Measurements from ENCODE around the gene OFD1.

OFD1 gene

GRCh38 chrX:13763489-13763888 is 28.9 kb downstream of the OFD1 start:
- no peak overlapping the region for H2BK120ac ChIP-seq (ENCODE audit: low read depth, low read length)
- H2BK5ac ChIP-seq (ENCODE audit: low read depth, low read length, poor library complexity, severe bottlenecking): no peak overlapping the region
- DNase-seq: no peak
- H4K91ac ChIP-seq (ENCODE audit: low read length): no peak overlapping the region
- H3K4me2 ChIP-seq (ENCODE audit: low read length, poor library complexity, severe bottlenecking): no peak overlapping the region
- H3K9ac ChIP-seq (ENCODE audit: low read length): no peak overlapping the region
- H3K27me3 ChIP-seq (ENCODE audit: control insufficient read depth in 1 of 2, insufficient read depth in 1 of 2, low read length in 2 of 2): peaks cover 0 to 7% of the 10 kb centered on the region in 2 experiments
- no peak overlapping the region for H3K4me3 ChIP-seq (ENCODE audit: insufficient read depth in 1 of 2, low read depth in 1 of 2, low read length in 2 of 2)
- no peak overlapping the region for H3K18ac ChIP-seq (ENCODE audit: low read depth in 1 of 2, low read length in 2 of 2)
- H2AK5ac ChIP-seq (ENCODE audit: low read length, severe bottlenecking): no peak overlapping the region
- H3K9me3 ChIP-seq (ENCODE audit: control insufficient read depth, low read length): no peaks in the 10 kb centered on the region
- 94% methylated on average over 8 of the region's 8 CpGs for WGBS
- H3K79me1 ChIP-seq (replicated peaks; ENCODE audit: low read length, poor library complexity, severe bottlenecking): no peaks in the 10 kb centered on the region
- no peaks in the 10 kb centered on the region for H3K4me1 ChIP-seq (ENCODE audit: control insufficient read depth, insufficient read depth, low read depth, low read length)
- H3K27ac ChIP-seq (ENCODE audit: low read length, poor library complexity, severe bottlenecking): no peak overlapping the region
- no peak overlapping the region for H2BK12ac ChIP-seq (ENCODE audit: low read length in 2 of 2)
- no peak overlapping the region for H3K14ac ChIP-seq (ENCODE audit: low read length in 2 of 2)
- peaks cover 23 to 90% of the 10 kb centered on the region in 2 experiments for H3K36me3 ChIP-seq (ENCODE audit: control insufficient read depth in 1 of 2, insufficient read depth in 2 of 2, low read depth in 1 of 2, low read length in 2 of 2)
- no peak overlapping the region for H4K8ac ChIP-seq (ENCODE audit: low read length)
- H2BK15ac ChIP-seq (ENCODE audit: low read depth, poor library complexity, severe bottlenecking): no peak overlapping the region
- H3K23ac ChIP-seq (ENCODE audit: low read length in 2 of 2): no peak overlapping the region
- H2AFZ ChIP-seq (ENCODE audit: low read depth, low read length): no peak overlapping the region
- no peak overlapping the region for H3K4ac ChIP-seq (ENCODE audit: low read depth in 1 of 2, low read length in 2 of 2)

- Histone ChIP-seq H3K4me3 (ENCODE audit: insufficient read depth in 1 of 2, low read depth in 1 of 2, low read length in 2 of 2) (no peak overlapping the region), H3K27ac (ENCODE audit: low read length, poor library complexity, severe bottlenecking) (no peak overlapping the region), H3K36me3 (ENCODE audit: control insufficient read depth in 1 of 2, insufficient read depth in 2 of 2, low read depth in 1 of 2, low read length in 2 of 2) (peaks cover 22 to 90% of the 10 kb centered on the region in 2 experiments), H2BK5ac (ENCODE audit: low read depth, low read length, poor library complexity, severe bottlenecking) (no peak overlapping the region), H4K8ac (ENCODE audit: low read length) (no peak overlapping the region), H3K9me3 (ENCODE audit: control insufficient read depth, low read length) (no peaks in the 10 kb centered on the region), H3K27me3 (ENCODE audit: control insufficient read depth in 1 of 2, insufficient read depth in 1 of 2, low read length in 2 of 2) (peaks cover 0 to 7% of the 10 kb centered on the region in 2 experiments), H2BK120ac (ENCODE audit: low read depth, low read length) (no peak overlapping the region), H2BK15ac (ENCODE audit: low read depth, poor library complexity, severe bottlenecking) (no peak overlapping the region), H3K4me1 (ENCODE audit: control insufficient read depth, insufficient read depth, low read depth, low read length) (no peaks in the 10 kb centered on the region), H2AK5ac (ENCODE audit: low read length, severe bottlenecking) (no peak overlapping the region), H3K4me2 (ENCODE audit: low read length, poor library complexity, severe bottlenecking) (no peak overlapping the region), H3K79me1 (replicated peaks; ENCODE audit: low read length, poor library complexity, severe bottlenecking) (no peaks in the 10 kb centered on the region), H3K4ac (ENCODE audit: low read depth in 1 of 2, low read length in 2 of 2) (no peak overlapping the region), H2BK12ac (ENCODE audit: low read length in 2 of 2) (no peak overlapping the region), H3K23ac (ENCODE audit: low read length in 2 of 2) (no peak overlapping the region), H4K91ac (ENCODE audit: low read length) (no peak overlapping the region), H3K14ac (ENCODE audit: low read length in 2 of 2) (no peak overlapping the region), H3K9ac (ENCODE audit: low read length) (no peak overlapping the region), H3K18ac (ENCODE audit: low read depth in 1 of 2, low read length in 2 of 2) (no peak overlapping the region), H2AFZ (ENCODE audit: low read depth, low read length) (no peak overlapping the region)
- 75% methylated on average over 6 of the region's 7 CpGs for WGBS
- DNase-seq: no peak
Observed at GRCh38 chrX:13764281-13764680, 29.7 kb downstream of the OFD1 start.

DNA sequence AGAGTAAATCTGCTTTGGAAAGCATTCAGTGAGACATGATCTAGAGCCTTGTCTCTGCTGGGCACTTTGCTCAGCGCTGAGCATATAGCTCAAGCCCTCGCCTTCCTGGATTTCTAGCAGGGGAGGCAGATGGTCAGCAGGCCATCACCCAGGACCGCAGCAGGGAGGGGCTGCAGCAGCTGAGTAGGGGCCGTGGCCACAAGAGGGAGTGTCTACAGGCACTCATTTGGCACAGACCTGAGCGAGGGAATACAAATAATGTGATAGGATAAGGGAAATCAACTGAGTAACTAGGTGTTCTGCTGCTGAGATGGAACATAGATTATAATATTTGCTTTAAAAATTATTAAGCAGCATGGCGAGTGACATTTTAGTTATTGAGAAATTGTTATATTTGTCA is 30.2 kb downstream of the OFD1 start:
- DNase-seq: no peak
- 67% methylated on average over 5 of the region's 6 CpGs for WGBS

GRCh38 chrX:13768939-13769338 is 34.4 kb downstream of the OFD1 start:
- Histone ChIP-seq H3K36me3 (ENCODE audit: control insufficient read depth in 1 of 2, insufficient read depth in 2 of 2, low read depth in 1 of 2, low read length in 2 of 2) (peaks cover 9 to 71% of the 10 kb centered on the region in 2 experiments), H2AK5ac (ENCODE audit: low read length, severe bottlenecking) (no peak overlapping the region), H3K79me1 (replicated peaks; ENCODE audit: low read length, poor library complexity, severe bottlenecking) (no peaks in the 10 kb centered on the region), H2BK120ac (ENCODE audit: low read depth, low read length) (no peak overlapping the region), H3K4me2 (ENCODE audit: low read length, poor library complexity, severe bottlenecking) (no peak overlapping the region), H2BK15ac (ENCODE audit: low read depth, poor library complexity, severe bottlenecking) (no peak overlapping the region), H4K8ac (ENCODE audit: low read length) (no peak overlapping the region), H4K91ac (ENCODE audit: low read length) (no peak overlapping the region), H3K4me1 (ENCODE audit: control insufficient read depth, insufficient read depth, low read depth, low read length) (no peaks in the 10 kb centered on the region), H3K4me3 (ENCODE audit: insufficient read depth in 1 of 2, low read depth in 1 of 2, low read length in 2 of 2) (no peak overlapping the region), H3K23ac (ENCODE audit: low read length in 2 of 2) (no peak overlapping the region), H3K4ac (ENCODE audit: low read depth in 1 of 2, low read length in 2 of 2) (no peak overlapping the region), H3K14ac (ENCODE audit: low read length in 2 of 2) (no peak overlapping the region), H2BK5ac (ENCODE audit: low read depth, low read length, poor library complexity, severe bottlenecking) (no peak overlapping the region), H3K18ac (ENCODE audit: low read depth in 1 of 2, low read length in 2 of 2) (no peak overlapping the region), H3K9ac (ENCODE audit: low read length) (no peak overlapping the region), H3K27ac (ENCODE audit: low read length, poor library complexity, severe bottlenecking) (no peak overlapping the region), H3K9me3 (ENCODE audit: control insufficient read depth, low read length) (no peaks in the 10 kb centered on the region), H3K27me3 (ENCODE audit: control insufficient read depth in 1 of 2, insufficient read depth in 1 of 2, low read length in 2 of 2) (peaks cover 0 to 7% of the 10 kb centered on the region in 2 experiments), H2BK12ac (ENCODE audit: low read length in 2 of 2) (no peak overlapping the region), H2AFZ (ENCODE audit: low read depth, low read length) (no peak overlapping the region)
- DNase-seq: no peak
- 100% methylated on average over 1 of the region's 4 CpGs for WGBS

More for the DNA sequence above, 30.2 kb downstream of the OFD1 start:
- Histone ChIP-seq H3K9ac (ENCODE audit: low read length) (no peak overlapping the region), H4K91ac (ENCODE audit: low read length) (no peak overlapping the region), H3K4ac (ENCODE audit: low read depth in 1 of 2, low read length in 2 of 2) (no peak overlapping the region), H2AFZ (ENCODE audit: low read depth, low read length) (no peak overlapping the region), H3K4me1 (ENCODE audit: control insufficient read depth, insufficient read depth, low read depth, low read length) (no peaks in the 10 kb centered on the region), H3K79me1 (replicated peaks; ENCODE audit: low read length, poor library complexity, severe bottlenecking) (no peaks in the 10 kb centered on the region), H3K27me3 (ENCODE audit: control insufficient read depth in 1 of 2, insufficient read depth in 1 of 2, low read length in 2 of 2) (peaks cover 0 to 7% of the 10 kb centered on the region in 2 experiments), H3K27ac (ENCODE audit: low read length, poor library complexity, severe bottlenecking) (no peak overlapping the region), H2AK5ac (ENCODE audit: low read length, severe bottlenecking) (no peak overlapping the region), H3K4me2 (ENCODE audit: low read length, poor library complexity, severe bottlenecking) (no peak overlapping the region), H3K23ac (ENCODE audit: low read length in 2 of 2) (no peak overlapping the region), H4K8ac (ENCODE audit: low read length) (no peak overlapping the region), H2BK120ac (ENCODE audit: low read depth, low read length) (no peak overlapping the region), H3K14ac (ENCODE audit: low read length in 2 of 2) (no peak overlapping the region), H2BK5ac (ENCODE audit: low read depth, low read length, poor library complexity, severe bottlenecking) (no peak overlapping the region), H3K9me3 (ENCODE audit: control insufficient read depth, low read length) (no peaks in the 10 kb centered on the region), H3K36me3 (ENCODE audit: control insufficient read depth in 1 of 2, insufficient read depth in 2 of 2, low read depth in 1 of 2, low read length in 2 of 2) (peaks cover 20 to 91% of the 10 kb centered on the region in 2 experiments), H2BK12ac (ENCODE audit: low read length in 2 of 2) (no peak overlapping the region), H2BK15ac (ENCODE audit: low read depth, poor library complexity, severe bottlenecking) (no peak overlapping the region), H3K4me3 (ENCODE audit: insufficient read depth in 1 of 2, low read depth in 1 of 2, low read length in 2 of 2) (no peak overlapping the region), H3K18ac (ENCODE audit: low read depth in 1 of 2, low read length in 2 of 2) (no peak overlapping the region)

All from mesenchymal stem cell (in vitro differentiated cells and primary cell).